Breast epithelium (tissue), 4 donors: Measurements from ENCODE around the gene ADCY4. TPM values are rescaled to one million over a fixed set of nuclear protein-coding genes. Genes with fewer than 3 reads are reported as not detected.

Experiments
- DNase-seq, 2 donors: peaks; one replicate each; pipeline ENCODE4 v3.0.0-alpha.2; 2019; ENCODE audit warnings: low spot score in 2 of 2
- H3K27ac ChIP-seq, 2 donors: fragments of 200-600 bp; sonication (generic) in 1 of 2; one replicate each; pipeline ENCODE4 v1.5.1; 2016 to 2019; ENCODE audit warnings: mild to moderate bottlenecking in 1 of 2
- H3K27me3 ChIP-seq, 2 donors: fragments of 200-600 bp; sonication (generic) in 1 of 2; one replicate each; pipeline versions ENCODE4 v1.5.1 to v1.6.0; 2017 to 2019; ENCODE audit warnings: control low read depth in 1 of 2, mild to moderate bottlenecking in 1 of 2
- H3K36me3 ChIP-seq: fragments of 200-600 bp; one replicate; pipeline ENCODE4 v1.5.1; 2019
- H3K4me1 ChIP-seq, 2 donors: fragments of 200-600 bp; sonication (generic); one replicate each; pipeline ENCODE4 v1.5.1; 2016 to 2019; ENCODE audit warnings: control low read depth in 1 of 2
- H3K4me3 ChIP-seq, 3 donors: fragments of 200-600 bp; sonication (generic); 1 replicate in 2 of 3; 2 replicates in 1 of 3; pipeline ENCODE4 v1.5.1; 2016 to 2019; ENCODE audit warnings: mild to moderate bottlenecking in 3 of 3, moderate library complexity in 2 of 3
- H3K9me3 ChIP-seq, 2 donors: fragments of 200-600 bp; sonication (generic) in 1 of 2; one replicate each; pipeline ENCODE4 v1.5.1; 2016 to 2019; ENCODE audit warnings: control low read depth in 1 of 2
- POLR2A ChIP-seq: fragments of 450-650 bp; IDR thresholded peaks from one replicate; pipeline ENCODE4 v1.6.1; 2016; ENCODE audit warnings: antibody characterized with exemption, mild to moderate bottlenecking, moderate library complexity
- POLR2AphosphoS5 ChIP-seq, 3 donors: sonication (generic); formaldehyde crosslinking; IDR thresholded peaks; one replicate each; pipeline ENCODE4 v1.6.1; 2017; ENCODE audit warnings: antibody characterized with exemption in 3 of 3
- intact Hi-C: fragments of 100-400 bp; cut with DNase I; formaldehyde crosslinking; loops from one replicate; pipeline ENCODE4 v1.15.1; 2023; ENCODE audit warnings: low total_unique reads
- total RNA-seq, 3 donors: library from RNA; depleted of rRNA; stranded (reverse); fragments of >200 nt; gene quantifications; one replicate each; pipeline ENCODE4 v1.1.0, GENCODE V29; 2016
- TF ChIP-seq, protein P1 (sequence below), 3 donors: fragments of 450-650 bp; IDR thresholded peaks; one replicate each; pipeline ENCODE4 v1.5.1; 2016 to 2017; ENCODE audit warnings: antibody characterized with exemption in 3 of 3, mild to moderate bottlenecking in 3 of 3, moderate library complexity in 3 of 3

The ADCY4 gene
- total RNA-seq, 3 donors from 2014 or later, result 13.8 to 60.6 (median 27.7) TPM

DNA sequence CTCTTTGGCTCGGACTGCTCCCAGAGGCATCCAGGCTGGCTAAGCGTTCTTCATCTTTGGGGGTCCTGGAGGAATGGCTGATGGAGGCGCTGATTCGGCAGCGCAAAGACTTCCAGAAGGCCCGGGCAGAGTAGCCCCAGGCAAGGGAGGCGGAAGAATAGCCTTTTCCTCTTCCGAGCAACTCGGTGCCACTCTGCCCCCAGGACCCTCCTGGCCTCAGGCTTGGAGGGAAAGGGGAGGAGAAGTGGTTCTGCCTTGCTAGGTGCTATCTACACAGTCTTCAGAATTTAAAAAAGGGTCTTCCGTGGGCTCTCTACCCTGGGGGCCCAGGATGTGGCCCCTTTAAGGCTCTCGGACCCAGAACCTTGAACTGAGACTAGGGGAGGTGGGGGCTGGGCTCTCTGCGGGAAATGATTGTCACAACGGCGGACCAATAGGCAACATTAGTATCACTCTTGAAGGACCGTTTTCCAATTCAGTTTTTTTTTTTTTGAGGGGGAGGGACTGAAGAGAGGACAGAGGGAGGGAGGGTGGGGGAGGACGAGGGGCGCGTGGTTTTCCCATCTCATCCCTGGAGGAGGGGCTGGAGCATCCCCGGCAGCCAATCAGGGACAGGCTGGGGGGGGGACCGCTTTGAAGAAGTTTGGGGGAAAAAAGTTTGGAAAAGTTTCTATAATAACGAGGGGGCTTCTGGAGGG lies 32.8 kb upstream of the ADCY4 start, which contains the start of gene NFATC4:
Gene NFATC4 (plus strand): TSS at position 671 of the 698 bp plus-strand sequence. CDS start 157 bp downstream, outside the sequence.
- intact Hi-C loops, result loop anchor here (2.0 to 5.0 kb wide), 2 partner anchors 35 to 63 kb away; no protein-coding TSS in a partner anchor
- DNase-seq, result peak; percentile 60 to 62
- no peaks in the 10 kb centered on the region for H3K27me3 ChIP-seq
- H3K4me1 ChIP-seq, result peaks cover 4 to 5% of the 10 kb centered on the region in 2 donors
- H3K27ac ChIP-seq, result peak within 1 kb of the TSS; percentile 93 to 98
- H3K9me3 ChIP-seq, result no peaks in the 10 kb centered on the region
- no peaks in the 10 kb centered on the region for H3K36me3 ChIP-seq
- peak within 1 kb of the TSS; percentile 65 to 84 (median 67) for H3K4me3 ChIP-seq
- peak in 1 of 3 donors; percentile 20 for TF ChIP-seq POLR2AphosphoS5 (IDR thresholded peaks at IDR 0.05)
- TF ChIP-seq, protein P1, sequence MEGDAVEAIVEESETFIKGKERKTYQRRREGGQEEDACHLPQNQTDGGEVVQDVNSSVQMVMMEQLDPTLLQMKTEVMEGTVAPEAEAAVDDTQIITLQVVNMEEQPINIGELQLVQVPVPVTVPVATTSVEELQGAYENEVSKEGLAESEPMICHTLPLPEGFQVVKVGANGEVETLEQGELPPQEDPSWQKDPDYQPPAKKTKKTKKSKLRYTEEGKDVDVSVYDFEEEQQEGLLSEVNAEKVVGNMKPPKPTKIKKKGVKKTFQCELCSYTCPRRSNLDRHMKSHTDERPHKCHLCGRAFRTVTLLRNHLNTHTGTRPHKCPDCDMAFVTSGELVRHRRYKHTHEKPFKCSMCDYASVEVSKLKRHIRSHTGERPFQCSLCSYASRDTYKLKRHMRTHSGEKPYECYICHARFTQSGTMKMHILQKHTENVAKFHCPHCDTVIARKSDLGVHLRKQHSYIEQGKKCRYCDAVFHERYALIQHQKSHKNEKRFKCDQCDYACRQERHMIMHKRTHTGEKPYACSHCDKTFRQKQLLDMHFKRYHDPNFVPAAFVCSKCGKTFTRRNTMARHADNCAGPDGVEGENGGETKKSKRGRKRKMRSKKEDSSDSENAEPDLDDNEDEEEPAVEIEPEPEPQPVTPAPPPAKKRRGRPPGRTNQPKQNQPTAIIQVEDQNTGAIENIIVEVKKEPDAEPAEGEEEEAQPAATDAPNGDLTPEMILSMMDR (IDR thresholded peaks at IDR 0.05), result no peak

GRCh38 chr14:24366721-24367513 lies 32.0 kb upstream of the ADCY4 start:
- peak; percentile 90 to 92 for DNase-seq
- intact Hi-C loops, result loop anchor here (5.0 kb wide), 1 partner anchor 35 kb away; no protein-coding TSS in a partner anchor
- TF ChIP-seq, protein P1 (IDR thresholded peaks at IDR 0.05), result no peak
- TF ChIP-seq POLR2AphosphoS5 (IDR thresholded peaks at IDR 0.05), result peak; percentile 18 to 59 (median 53)
- peak; percentile 51 for TF ChIP-seq POLR2A
- H3K36me3 ChIP-seq, result no peaks in the 10 kb centered on the region
- peak overlapping the region; percentile 65 to 84 (median 67) for H3K4me3 ChIP-seq
- H3K4me1 ChIP-seq, result peaks cover 4 to 5% of the 10 kb centered on the region in 2 donors
- H3K27me3 ChIP-seq, result no peaks in the 10 kb centered on the region
- peak overlapping the region; percentile 93 for H3K27ac ChIP-seq
- H3K9me3 ChIP-seq, result no peaks in the 10 kb centered on the region

DNA sequence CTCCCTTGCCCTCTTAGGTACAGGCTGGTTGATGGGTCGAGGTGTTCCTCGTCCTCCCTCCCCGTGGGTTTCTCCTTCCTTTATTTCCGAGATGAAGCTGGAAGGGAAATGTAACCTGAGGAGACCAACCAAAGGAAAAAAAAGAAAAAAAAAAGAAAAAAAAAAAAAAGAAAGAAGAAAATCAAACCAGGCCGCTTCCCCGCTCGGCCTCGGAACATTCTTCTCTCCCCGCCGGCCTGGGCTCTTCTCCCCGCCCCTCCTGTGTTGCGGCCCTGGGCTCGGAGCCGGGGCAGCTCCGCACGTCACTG lies 31.5 kb upstream of the ADCY4 start:
- TF ChIP-seq, protein P1 (IDR thresholded peaks at IDR 0.05), result no peak
- peak in 2 of 3 donors; percentile 79 to 87 for TF ChIP-seq POLR2AphosphoS5 (IDR thresholded peaks at IDR 0.05)

DNA sequence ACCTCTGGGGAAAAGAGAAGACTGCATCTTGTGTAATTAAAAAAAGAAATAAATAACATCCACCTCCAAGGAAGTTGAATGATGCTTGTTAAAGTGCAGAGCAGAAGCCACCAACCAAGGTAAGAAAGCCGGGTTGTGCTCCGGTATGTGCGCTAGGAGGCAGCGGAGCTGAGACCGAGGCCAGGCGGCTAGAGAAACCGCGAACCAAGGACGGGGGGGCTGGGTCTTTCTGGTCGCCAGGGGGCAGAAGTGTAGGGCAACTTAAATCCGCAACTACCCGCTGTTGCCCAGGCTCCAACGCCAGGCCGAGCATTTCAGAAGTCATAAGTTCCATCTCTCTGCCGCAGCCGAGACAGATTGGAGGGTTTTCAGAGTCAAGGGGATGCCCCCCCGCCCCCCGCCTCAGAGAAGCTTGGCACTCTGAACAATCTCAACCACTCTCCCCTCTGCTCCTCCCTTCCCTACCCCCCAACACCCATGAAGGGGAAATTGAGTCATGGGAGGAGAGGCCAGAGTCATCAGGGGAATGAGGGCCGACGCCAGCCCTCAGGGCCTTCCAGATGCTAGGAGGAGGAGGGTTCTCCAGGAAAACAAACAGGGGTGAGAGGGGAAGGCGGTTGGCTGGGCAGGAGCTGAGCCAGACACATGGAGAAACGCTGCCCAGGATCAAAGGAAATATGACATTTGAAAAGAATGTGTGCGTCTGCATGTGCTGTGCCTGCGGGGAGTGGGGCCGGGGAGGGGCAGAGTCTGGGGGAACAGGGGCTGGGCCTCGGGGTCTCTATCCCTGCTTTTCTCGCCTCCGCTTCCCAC lies 30.9 kb upstream of the ADCY4 start:
- intact Hi-C loops, result loop anchor here (5.0 kb wide), 1 partner anchor 34 kb away; no protein-coding TSS in a partner anchor
- H3K4me1 ChIP-seq, result peaks cover 4 to 5% of the 10 kb centered on the region in 2 donors
- TF ChIP-seq, protein P1 (IDR thresholded peaks at IDR 0.05), result peak; percentile 76 to 94 (median 89)
- TF ChIP-seq POLR2A, result no peak
- TF ChIP-seq POLR2AphosphoS5 (IDR thresholded peaks at IDR 0.05), result peak in 2 of 3 donors; percentile 44 to 48
- H3K36me3 ChIP-seq, result no peaks in the 10 kb centered on the region
- H3K27ac ChIP-seq, result peak overlapping the region; percentile 93
- DNase-seq, result peak; percentile 85 to 90
- no peaks in the 10 kb centered on the region for H3K27me3 ChIP-seq
- peak overlapping the region; percentile 65 to 84 (median 67) for H3K4me3 ChIP-seq
- no peaks in the 10 kb centered on the region for H3K9me3 ChIP-seq

More for the DNA sequence above, 31.5 kb upstream of the ADCY4 start:
- DNase-seq, result no peak
- H3K27ac ChIP-seq, result peak overlapping the region; percentile 93
- peaks cover 4 to 5% of the 10 kb centered on the region in 2 donors for H3K4me1 ChIP-seq
- H3K27me3 ChIP-seq, result no peaks in the 10 kb centered on the region
- H3K4me3 ChIP-seq, result peak overlapping the region; percentile 65 to 84 (median 67)
- no peaks in the 10 kb centered on the region for H3K9me3 ChIP-seq
- intact Hi-C loops, result loop anchor here (5.0 kb wide), 1 partner anchor 34 kb away; no protein-coding TSS in a partner anchor
- no peaks in the 10 kb centered on the region for H3K36me3 ChIP-seq
